Renal pelvis (tissue), 12 donors: ENCODE measurements around the gene BTBD2. TPM values are rescaled to one million over a fixed set of nuclear protein-coding genes. Genes with fewer than 3 reads are reported as not detected.
A peak's percentile ranks its signal among the peaks of the same experiment; 100 is the strongest.

Experiments
- DNase-seq: peaks from one replicate; pipeline ENCODE4 v3.0.0-alpha.2; 2013
- long read RNA-seq, 16 experiments: transcript quantifications; one replicate each; lab custom pipeline, GENCODE V29; 2026
- polyA plus RNA-seq, 3 donors: library from polyadenylated mRNA; unstranded; fragments of 120-200 nt; gene quantifications; one replicate each; pipeline ENCODE4 v1.2.1, GENCODE V29; 2013; ENCODE audit not compliant: insufficient read length in 3 of 3

BTBD2 gene
- polyA plus RNA-seq = 100 to 1,000 TPM; 114 to 138 (median 114) TPM
- long read RNA-seq, donor 1, transcript BTBD2-201 (9 exons, 2,649 nt) = major isoform, 21 of 24 reads
- long read RNA-seq, donor 1, partial matches to known transcripts = 0 of 24 reads
- long read RNA-seq, donor 1, other reads (novel, unspliced or antisense) = 0 of 24 reads
- long read RNA-seq, donor 2, transcript BTBD2-201 (9 exons, 2,649 nt) = major isoform, 32 of 49 reads
- long read RNA-seq, donor 2, transcript BTBD2-211 (1 exons, 951 nt) = minor isoform, 9 of 49 reads
- long read RNA-seq, donor 2, partial matches to known transcripts = 6 of 49 reads
- long read RNA-seq, donor 2, other reads (novel, unspliced or antisense) = 0 of 49 reads
- long read RNA-seq, donor 3, transcript BTBD2-201 (9 exons, 2,649 nt) = major isoform, 21 of 27 reads
- long read RNA-seq, donor 3, partial matches to known transcripts = 5 of 27 reads
- long read RNA-seq, donor 3, other reads (novel, unspliced or antisense) = 0 of 27 reads
- long read RNA-seq, donor 4, transcript BTBD2-211 (1 exons, 951 nt) = minor isoform, 9 of 36 reads
- long read RNA-seq, donor 4, transcript BTBD2-201 (9 exons, 2,649 nt) = major isoform, 24 of 36 reads
- long read RNA-seq, donor 4, partial matches to known transcripts = 0 of 36 reads
- long read RNA-seq, donor 4, other reads (novel, unspliced or antisense) = 0 of 36 reads
- long read RNA-seq, donor 5, transcript BTBD2-201 (9 exons, 2,649 nt) = major isoform, 16 of 23 reads
- long read RNA-seq, donor 5, partial matches to known transcripts = 5 of 23 reads
- long read RNA-seq, donor 5, other reads (novel, unspliced or antisense) = 0 of 23 reads
- long read RNA-seq, donor 6, transcript BTBD2-201 (9 exons, 2,649 nt) = major isoform, 18 of 26 reads
- long read RNA-seq, donor 6, transcript BTBD2-211 (1 exons, 951 nt) = minor isoform, 5 of 26 reads
- long read RNA-seq, donor 6, partial matches to known transcripts = 0 of 26 reads
- long read RNA-seq, donor 6, other reads (novel, unspliced or antisense) = 0 of 26 reads
- long read RNA-seq, donor 7, transcript BTBD2-201 (9 exons, 2,649 nt) = major isoform, 35 of 102 reads
- long read RNA-seq, donor 7, partial matches to known transcripts = 46 of 102 reads
- long read RNA-seq, donor 7, other reads (novel, unspliced or antisense) = 13 of 102 reads
- long read RNA-seq, donor 8, transcript BTBD2-201 (9 exons, 2,649 nt) = major isoform, 7 of 10 reads
- long read RNA-seq, donor 8, partial matches to known transcripts = 0 of 10 reads
- long read RNA-seq, donor 8, other reads (novel, unspliced or antisense) = 0 of 10 reads
- long read RNA-seq, donor 9, transcript BTBD2-201 (9 exons, 2,649 nt) = major isoform, 27 of 33 reads
- long read RNA-seq, donor 9, partial matches to known transcripts = 0 of 33 reads
- long read RNA-seq, donor 9, other reads (novel, unspliced or antisense) = 0 of 33 reads
- long read RNA-seq, donor 10, transcript BTBD2-201 (9 exons, 2,649 nt) = major isoform, 24 of 31 reads
- long read RNA-seq, donor 10, partial matches to known transcripts = 0 of 31 reads
- long read RNA-seq, donor 10, other reads (novel, unspliced or antisense) = 0 of 31 reads
- long read RNA-seq, donor 11, transcript BTBD2-201 (9 exons, 2,649 nt) = major isoform, 26 of 32 reads
- long read RNA-seq, donor 11, partial matches to known transcripts = 0 of 32 reads
- long read RNA-seq, donor 11, other reads (novel, unspliced or antisense) = 0 of 32 reads
- long read RNA-seq, donor 12, transcript BTBD2-211 (1 exons, 951 nt) = minor isoform, 8 of 48 reads
- long read RNA-seq, donor 12, transcript BTBD2-201 (9 exons, 2,649 nt) = major isoform, 40 of 48 reads
- long read RNA-seq, donor 12, partial matches to known transcripts = 0 of 48 reads
- long read RNA-seq, donor 12, other reads (novel, unspliced or antisense) = 0 of 48 reads
- long read RNA-seq, donor 13, transcript BTBD2-211 (1 exons, 951 nt) = major isoform, 9 of 18 reads
- long read RNA-seq, donor 13, transcript BTBD2-201 (9 exons, 2,649 nt) = minor isoform, 8 of 18 reads
- long read RNA-seq, donor 13, partial matches to known transcripts = 0 of 18 reads
- long read RNA-seq, donor 13, other reads (novel, unspliced or antisense) = 0 of 18 reads
- long read RNA-seq, donor 14 = 0 reads
- long read RNA-seq, donor 15 = 0 reads
- long read RNA-seq, donor 16, transcript BTBD2-201 (9 exons, 2,649 nt) = major isoform, 17 of 29 reads
- long read RNA-seq, donor 16, partial matches to known transcripts = 5 of 29 reads
- long read RNA-seq, donor 16, other reads (novel, unspliced or antisense) = 0 of 29 reads

DNA sequence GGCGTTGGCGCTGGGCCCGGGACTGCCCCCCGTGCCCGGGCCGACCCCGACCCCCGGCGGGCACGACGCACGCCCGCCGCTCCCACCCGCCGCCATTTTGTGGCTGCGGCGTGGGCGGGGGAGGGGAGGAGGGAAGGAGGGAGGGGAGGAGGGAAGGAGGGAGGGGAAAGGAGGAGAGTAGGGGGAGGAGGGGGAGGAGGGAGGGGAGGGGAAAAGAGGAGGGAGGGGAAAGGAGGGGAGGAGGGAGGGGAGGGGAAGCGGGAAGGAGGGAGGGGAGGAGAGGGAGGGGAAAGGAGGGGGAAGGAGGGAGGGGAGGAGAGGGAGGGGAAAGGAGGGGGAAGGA is at the start of gene BTBD2:
Gene BTBD2, minus strand, starts transcription at position 107 of the 343 bp plus-strand sequence. Its CDS starts 11 bp downstream, at position 96.
- peak; percentile 67 for DNase-seq

DNA sequence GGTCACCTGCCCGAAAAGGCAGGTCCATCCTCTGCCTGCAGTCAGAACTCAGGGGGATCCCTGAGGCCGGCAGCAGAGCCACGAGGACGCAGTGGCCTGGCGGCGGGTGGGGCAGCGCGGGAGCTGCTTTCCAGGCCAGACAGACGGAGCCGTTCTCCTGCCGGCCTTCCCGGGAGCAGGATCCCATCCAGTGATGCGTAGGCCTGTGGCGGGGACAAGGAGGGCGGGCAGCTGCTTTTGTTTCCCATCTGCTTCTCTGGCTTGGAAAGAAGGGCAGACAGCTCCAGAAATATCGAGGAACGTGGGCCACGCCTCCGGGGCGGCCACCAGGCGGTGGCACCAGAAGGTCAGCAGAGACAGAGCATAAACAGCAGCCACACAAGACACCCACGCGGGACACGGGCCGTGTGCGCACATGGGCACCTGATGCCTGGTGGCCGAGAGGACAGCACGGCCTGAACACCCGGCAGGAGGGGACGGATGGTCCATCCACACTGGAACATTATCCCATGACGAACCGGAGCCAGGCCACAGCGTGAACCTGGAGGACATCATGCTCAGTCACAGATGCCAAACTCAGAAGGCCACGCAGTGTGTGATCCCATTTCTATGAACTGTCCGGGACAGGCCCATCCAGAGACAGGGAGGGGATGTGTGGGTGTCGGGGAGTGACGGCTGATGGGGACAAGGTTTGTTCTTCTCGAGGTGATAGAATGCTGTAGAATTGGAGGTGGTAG is 49.4 kb upstream of the BTBD2 start:
- DNase-seq = no peak

DNA sequence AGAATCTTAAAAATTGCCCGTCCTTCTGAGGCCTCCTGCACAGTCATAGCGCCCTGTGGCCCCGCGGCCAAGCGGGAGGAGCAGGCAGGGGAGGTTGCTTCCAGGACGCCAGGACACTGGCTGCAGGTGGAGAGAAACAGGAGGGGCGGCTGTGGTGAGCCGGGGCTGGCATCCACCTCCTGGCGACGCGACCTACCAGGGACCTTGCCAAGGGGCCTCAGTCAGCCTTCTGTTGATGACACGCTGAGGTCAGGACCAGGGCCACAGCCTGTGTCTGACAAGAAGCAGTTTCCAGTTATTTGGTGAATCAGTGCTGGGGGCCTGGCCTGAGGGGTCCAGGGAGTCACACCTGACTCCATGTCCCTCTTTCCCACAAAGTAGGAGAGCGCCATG is 48.9 kb upstream of the BTBD2 start:
- no peak for DNase-seq

DNA sequence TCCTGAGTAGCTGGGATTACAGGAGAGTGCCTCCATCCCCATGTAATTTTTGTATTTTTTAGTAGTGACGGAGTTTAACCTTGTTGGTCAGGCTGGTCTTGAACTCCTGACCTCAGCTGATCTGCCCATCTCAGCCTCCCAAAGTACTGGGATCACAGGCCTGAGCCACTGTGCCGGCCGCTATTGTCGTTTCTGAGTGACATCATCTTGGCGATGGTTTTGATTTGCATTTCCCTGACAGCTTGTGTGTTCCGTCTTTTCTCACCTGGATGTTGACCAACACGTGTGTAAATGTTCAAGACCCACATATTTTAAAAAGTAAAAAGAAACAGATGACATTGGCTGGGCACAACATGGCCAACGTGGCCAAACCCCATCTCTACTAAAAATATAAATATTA is 48.3 kb upstream of the BTBD2 start:
- no peak for DNase-seq

DNA sequence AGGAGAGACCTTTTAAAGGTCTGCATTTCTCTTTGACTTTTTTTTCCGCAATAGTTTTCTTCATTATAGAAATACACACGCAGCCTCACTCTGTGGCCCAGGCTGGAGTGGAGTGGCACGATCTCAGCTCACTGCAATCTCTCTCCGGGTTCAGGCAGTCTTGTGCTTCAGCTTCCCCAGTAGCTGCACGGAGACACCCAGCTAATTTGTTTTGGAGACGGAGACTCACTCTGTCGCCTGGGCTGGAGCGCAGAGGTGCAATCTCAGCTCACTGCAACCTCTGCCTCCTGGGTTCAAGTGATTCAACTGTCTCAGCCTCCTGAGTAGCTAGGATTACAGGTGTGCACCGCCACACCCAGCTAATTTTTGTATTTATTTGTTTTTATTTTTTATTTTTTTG is 47.3 kb upstream of the BTBD2 start:
- DNase-seq = no peak

DNA sequence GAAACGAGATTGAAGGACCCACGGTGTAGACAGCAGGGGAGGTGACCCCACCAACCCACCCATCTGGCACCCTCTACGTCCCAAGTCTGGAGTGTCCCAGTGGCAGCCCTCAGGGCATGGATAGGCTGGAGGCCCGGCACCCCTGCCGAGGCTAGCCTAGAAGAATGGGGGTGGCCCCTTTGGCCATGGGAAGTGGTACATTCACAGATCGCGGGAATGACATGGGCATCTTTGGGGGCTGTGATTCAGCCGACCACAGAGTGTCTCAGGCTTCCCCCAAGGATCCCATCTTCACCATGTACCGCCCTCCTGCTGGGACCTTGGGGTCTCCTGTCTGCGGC is 46.8 kb upstream of the BTBD2 start:
- no peak for DNase-seq

DNA sequence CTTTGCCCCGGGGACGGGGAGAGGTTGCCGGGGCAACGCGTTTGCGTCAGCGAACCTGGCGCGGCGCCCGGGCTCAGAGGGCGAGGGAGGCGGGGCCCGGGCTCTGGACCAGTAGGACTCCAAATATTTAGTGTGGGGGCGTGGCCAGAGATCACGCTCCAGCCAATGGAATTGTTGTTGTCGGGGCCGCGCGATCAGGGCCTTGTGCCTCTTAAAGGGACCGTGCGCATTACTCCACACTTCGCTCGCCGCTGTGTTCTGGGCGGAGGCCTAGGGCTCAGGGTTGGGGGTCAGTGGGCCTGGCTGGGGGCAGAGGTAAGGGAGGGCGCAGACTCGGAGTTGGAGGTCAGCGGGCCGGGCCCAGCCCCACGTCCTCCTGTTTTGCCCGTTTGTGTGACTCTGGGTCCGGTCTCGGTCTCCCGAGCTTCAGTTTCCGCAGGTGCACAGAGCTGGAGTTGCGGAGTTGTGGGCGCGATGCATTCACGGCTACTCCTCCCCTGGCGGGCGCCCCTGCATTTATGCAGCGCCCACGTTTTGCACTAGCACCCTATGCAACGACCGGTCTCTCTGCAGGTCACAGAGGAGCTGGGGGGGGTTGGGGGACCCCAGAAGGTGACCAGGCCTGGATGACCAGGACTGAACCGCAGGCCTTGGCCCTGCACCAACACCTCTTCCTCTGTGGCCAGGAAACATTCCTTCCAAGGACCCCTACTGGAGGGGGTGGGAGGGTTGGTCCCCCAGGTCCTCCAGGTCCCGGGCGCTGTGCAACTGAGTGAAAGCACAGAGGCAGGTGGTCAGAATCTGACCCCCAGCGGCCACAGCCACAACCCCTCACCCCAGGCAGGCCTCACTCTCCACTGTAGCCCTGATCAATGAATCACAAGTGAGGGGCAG is 46.2 kb upstream of the BTBD2 start:
- peak; percentile 99 for DNase-seq

DNA sequence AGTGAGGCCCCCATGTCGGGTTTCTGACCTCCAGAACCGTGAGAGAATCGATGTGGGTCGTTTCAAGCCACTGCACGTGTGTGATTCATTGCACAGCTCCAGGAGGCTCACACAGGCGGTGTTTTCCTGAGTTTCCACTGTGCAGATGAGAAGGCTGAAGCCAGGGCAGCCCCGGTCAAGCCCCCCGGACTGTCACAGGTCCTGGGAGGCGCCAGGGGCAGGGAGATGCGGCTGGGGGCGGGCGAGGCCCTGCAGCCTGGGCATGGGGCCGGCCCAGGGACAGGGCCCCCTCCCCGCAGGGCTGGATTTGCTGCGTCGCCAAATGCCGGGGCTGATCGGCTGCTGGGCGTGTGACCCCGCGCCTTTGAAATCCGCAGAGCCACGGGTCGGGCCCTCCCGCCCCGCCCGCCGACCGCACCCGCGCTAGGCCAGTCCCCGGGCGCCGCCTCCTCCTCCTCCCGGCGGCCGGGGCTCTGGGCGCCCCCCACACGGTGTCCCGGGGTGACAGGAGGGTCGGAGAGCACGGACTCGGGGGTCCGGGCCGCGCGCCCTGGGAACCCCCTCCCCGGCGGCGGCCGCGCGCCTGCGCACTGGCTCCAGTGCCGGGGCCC is 45.5 kb upstream of the BTBD2 start:
- peak; percentile 60 for DNase-seq

DNA sequence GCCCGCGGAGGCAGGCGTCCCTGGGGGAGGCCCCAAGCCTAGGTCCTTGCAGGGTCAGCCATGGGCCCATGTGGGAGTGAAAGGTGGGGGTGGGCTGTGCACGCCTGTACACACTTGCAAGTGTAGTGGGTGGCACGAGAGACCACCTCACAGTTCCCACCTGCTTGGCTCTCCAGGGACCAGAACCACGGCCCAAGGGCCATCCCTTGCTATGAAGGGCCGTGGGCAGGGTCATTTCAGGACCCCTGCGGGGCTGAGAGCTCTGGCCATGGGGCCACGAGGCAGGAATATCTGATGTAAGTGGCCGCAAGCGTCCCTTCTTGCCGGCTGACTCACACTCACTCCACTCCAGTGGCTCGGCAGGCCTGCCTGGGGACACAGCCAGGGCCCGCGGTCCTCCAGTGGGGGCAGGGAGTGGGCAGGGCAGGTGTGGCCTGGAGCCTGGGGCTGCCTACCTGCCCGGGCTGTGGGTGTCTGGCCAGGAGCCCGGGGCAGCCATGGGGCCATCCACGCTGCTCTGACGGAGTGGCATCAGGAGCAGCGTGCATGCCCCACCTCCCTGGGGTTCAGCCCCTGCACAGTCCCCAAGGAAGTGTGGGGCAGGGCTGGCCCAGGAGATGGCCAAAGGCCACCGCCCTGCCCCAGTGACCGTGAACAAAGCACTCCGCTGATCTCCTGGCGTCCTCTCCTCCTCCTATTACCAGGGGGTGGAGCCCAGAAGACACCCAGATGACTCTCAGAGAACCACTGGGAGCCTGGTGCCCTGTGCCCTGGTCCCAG is 44.1 kb upstream of the BTBD2 start:
- DNase-seq = peak; percentile 66

DNA sequence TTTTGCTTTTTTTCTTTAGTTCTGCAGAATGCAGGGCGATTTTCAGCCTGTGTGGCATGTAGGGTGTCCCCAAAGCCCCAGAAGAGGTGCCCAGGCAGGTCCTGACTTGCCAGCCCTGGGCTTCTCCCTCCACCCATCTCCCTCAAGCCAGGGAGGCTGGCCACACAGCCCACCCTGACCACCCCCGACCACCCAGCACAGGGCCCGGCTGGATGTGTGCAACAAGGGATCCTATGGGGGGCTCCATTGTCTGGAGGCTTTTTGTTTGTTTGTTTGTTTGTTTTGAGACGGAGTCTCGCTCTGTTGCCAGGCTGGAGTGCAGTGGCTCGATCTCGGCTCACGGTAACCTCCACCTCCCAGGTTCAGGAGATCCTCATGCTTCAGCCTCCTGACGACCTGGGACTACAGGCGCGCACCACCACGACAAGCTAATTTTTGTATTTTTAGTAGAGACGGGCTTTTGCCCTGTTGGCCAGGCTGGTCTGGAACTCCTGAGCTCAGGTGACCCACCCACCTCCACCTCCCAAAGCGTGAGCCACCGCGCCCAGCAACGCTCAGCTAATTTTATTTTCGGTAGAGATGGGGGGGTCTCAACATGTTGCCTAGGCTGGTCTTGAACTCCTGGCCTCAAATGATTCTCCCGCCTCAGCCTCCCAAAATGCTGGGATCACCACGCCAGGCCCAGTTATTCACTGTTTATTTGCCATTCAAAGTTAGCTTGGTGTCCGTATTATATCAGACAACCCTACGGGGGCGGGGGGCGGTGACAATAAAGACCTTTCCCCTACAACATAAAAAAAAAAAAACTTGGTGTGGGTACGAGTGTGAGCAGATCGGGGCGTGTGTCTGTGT is 43.3 kb upstream of the BTBD2 start:
- DNase-seq = no peak

DNA sequence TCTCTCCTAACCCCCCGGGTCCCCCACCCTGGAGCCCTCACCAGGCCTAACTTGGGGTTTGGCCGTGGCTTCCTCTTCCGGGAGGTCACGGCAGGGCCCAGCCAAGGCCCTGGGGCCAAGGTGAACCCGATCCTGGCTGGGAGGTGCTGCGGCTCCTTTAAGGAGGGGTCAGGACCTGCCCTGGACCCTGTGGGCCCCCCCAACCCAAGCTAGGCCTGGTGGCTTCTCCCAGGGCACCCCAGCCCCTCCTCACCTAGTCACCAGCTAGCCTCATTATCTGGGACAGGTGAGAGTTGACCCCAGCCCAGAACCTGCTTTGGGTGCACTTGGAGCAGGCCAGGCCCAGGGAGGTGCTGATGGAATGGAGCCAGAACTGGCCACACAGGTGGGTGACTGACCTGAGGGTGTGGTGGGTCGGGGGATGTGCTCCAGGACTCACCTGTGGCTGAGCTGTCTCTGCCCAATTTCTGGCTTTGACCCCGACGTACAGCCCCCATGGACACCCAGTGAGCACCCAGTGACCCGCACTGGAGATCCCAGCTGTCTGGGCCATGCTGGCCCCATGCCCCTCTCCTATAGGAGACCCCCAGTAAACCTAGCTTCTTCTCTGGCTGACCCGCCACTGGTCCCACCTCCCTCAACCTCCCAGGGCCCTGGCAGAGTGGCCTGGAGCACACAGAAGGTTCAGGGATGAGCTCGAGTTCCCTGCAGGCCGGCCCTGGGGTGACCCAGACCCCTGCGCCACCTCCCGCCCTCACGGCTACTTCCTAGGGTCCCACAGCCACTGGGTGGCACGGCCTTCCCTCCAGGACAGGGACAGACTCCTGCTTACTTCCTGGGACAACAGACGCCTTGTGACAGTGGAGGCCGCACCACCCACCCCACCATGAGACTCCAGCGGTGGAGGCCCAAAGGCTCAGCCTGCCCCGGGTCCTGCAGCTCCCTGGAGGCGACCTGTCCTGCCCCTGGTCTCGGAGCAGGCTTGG is 42.3 kb upstream of the BTBD2 start:
- DNase-seq = no peak

DNA sequence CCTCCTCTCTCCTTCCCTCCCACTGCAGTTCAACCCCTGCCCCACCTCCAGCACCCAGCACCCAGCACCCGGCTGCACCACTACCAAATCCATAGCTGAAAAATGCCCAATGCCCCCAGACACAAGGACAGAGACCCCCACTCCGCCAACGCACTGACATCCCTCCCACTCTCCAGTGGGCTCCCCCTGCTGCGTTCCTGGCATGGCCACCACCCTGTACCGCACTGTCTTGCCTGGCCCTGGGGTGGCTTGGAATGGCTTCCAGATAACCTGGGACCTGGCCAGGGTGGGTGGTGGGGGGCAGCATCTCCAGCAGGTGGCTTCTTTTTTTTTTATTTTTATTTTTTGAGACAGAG is 41.3 kb upstream of the BTBD2 start:
- DNase-seq = no peak

DNA sequence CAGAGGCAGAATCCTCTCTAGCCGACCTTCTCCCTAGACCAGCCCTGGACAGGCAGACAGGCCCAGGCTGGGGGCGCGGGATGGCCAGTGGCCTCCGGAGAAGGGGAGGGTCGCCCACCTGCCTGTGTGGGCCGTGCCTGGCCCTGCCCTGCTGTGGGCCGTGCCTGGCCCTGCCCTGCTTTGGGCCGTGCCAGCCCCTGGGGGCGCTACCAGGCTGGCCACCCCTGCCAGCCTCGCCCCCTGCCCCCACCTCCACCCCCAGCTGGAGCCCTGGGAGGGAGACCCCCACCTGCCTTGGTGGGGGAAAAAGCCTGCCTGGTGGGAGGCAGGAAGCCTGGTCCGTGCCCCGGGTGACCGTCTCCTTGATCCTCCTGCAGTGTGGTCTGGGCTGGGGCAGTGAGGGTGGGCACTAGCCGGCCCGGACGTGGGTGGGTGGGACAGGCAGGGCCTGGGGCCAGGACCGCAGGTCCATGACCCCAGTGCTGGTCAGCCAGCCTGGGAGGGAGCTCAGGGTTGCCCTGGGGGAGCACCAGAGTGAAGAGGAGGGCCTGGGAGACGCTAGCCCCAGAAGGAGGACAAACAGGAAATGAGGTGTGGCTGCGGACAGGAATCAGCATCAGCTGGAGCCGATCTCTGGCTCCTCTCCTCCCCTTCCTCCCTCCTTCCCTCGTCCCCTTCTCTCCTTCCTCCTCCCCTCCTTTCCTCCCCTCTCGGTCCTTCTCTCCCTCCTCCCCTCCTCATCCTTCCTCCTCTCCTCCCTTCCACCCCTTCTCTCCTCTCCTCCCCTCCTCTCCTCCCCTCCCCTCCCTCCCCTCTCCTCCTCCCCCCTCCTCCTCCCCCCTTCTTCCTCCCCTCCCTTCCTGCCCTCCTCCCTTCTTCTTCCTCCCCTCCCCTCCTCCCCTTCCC is 40.7 kb upstream of the BTBD2 start:
- DNase-seq = no peak

DNA sequence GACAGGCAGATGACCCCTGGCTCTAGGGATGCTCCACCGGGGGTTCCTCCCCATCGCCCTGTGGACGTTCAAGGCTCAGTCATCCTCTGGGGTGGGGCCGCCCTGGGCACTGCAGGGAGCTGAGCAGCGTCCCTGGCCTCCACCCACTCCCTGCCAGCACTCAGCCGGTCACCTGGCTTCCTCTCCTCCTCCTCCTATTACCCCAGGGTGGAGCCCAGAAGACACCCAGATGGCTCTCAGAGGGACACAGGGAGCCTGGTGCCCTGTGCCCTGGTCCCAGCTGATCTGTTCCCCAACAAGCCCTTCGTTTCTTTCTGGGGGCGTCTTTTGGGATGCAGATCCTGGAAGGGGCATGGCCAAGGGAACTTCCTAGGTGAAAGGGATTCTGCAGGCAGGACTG is 39.2 kb upstream of the BTBD2 start:
- no peak for DNase-seq
